H9 (cell line): ENCODE data around the gene WDR54. TPM values are rescaled to one million over a fixed set of nuclear protein-coding genes. Genes with fewer than 3 reads are reported as not detected.

ENCODE experiments used
- DNase-seq: peaks from one replicate; pipeline ENCODE4 v3.0.0-alpha.2; 2017
- H2AFZ ChIP-seq: one replicate; pipeline ENCODE4 v1.6.1; 2013; ENCODE audit warnings: mild to moderate bottlenecking, low read length, control low read depth, moderate library complexity
- H2AK5ac ChIP-seq: 2 replicates; pipeline ENCODE4 v1.6.1; 2013; ENCODE audit warnings: low read length, control low read depth, mixed read lengths; ENCODE audit not compliant: insufficient read length
- H2BK120ac ChIP-seq: one replicate; pipeline ENCODE4 v1.6.1; 2013; ENCODE audit warnings: low read depth, mild to moderate bottlenecking, low read length, control low read depth, inconsistent platforms; ENCODE audit not compliant: poor library complexity, severe bottlenecking
- H2BK12ac ChIP-seq: 2 replicates; pipeline ENCODE4 v1.6.1; 2013; ENCODE audit warnings: low read length, control low read depth, mixed read lengths, low read depth; ENCODE audit not compliant: insufficient read length
- H2BK15ac ChIP-seq: 2 replicates; pipeline ENCODE4 v1.6.1; 2013; ENCODE audit warnings: low read depth, low read length, control low read depth
- H2BK20ac ChIP-seq: one replicate; pipeline ENCODE4 v1.6.1; 2013; ENCODE audit warnings: low read depth, mild to moderate bottlenecking, low read length, control low read depth, inconsistent platforms; ENCODE audit not compliant: poor library complexity, severe bottlenecking
- H2BK5ac ChIP-seq: 2 replicates; pipeline ENCODE4 v1.6.1; 2013; ENCODE audit warnings: low read length, control low read depth, mixed read lengths; ENCODE audit not compliant: insufficient read length
- H3K14ac ChIP-seq: 2 replicates; pipeline ENCODE4 v1.6.1; 2013; ENCODE audit warnings: low read length, control low read depth; ENCODE audit not compliant: insufficient read depth
- H3K18ac ChIP-seq: 2 replicates; pipeline ENCODE4 v1.6.1; 2013; ENCODE audit warnings: low read depth, mild to moderate bottlenecking, mixed read lengths, low read length, control low read depth; ENCODE audit not compliant: insufficient read length
- H3K23ac ChIP-seq: 2 replicates; pipeline ENCODE4 v1.6.1; 2013; ENCODE audit warnings: low read length, control low read depth, mixed read lengths, low read depth; ENCODE audit not compliant: insufficient read length
- H3K23me2 ChIP-seq: 2 replicates; pipeline ENCODE4 v1.6.1; 2013; ENCODE audit warnings: low read depth, mild to moderate bottlenecking, mixed read lengths, low read length, control low read depth; ENCODE audit not compliant: insufficient read length, poor library complexity, severe bottlenecking
- H3K27ac ChIP-seq: 2 replicates; pipeline ENCODE4 v1.5.1; 2013; ENCODE audit warnings: low read length, control low read depth, mixed read lengths, low read depth; ENCODE audit not compliant: insufficient read length
- H3K27me3 ChIP-seq: 2 replicates; pipeline ENCODE4 v1.6.1; 2013; ENCODE audit warnings: low read length, control low read depth, inconsistent platforms; ENCODE audit not compliant: insufficient read depth
- H3K4ac ChIP-seq: 2 replicates; pipeline ENCODE4 v1.6.1; 2013; ENCODE audit warnings: low read depth, mild to moderate bottlenecking, control low read depth, inconsistent platforms, low read length, moderate library complexity
- H3K4me1 ChIP-seq: 2 replicates; pipeline ENCODE4 v1.6.1; 2013; ENCODE audit warnings: low read length, control low read depth, inconsistent platforms; ENCODE audit not compliant: insufficient read depth
- H3K4me2 ChIP-seq: 2 replicates; pipeline ENCODE4 v1.6.1; 2013; ENCODE audit warnings: low read length, control low read depth, mixed read lengths; ENCODE audit not compliant: insufficient read length, insufficient read depth
- H3K56ac ChIP-seq: 2 replicates; pipeline ENCODE4 v1.6.1; 2013; ENCODE audit warnings: low read depth, mild to moderate bottlenecking, mixed read lengths, low read length, control low read depth; ENCODE audit not compliant: insufficient read length
- H3K79me1 ChIP-seq: 2 replicates; pipeline ENCODE4 v1.6.1; 2013; ENCODE audit warnings: low read depth, mild to moderate bottlenecking, moderate library complexity, low read length, control low read depth, inconsistent platforms; ENCODE audit not compliant: insufficient read depth, poor library complexity, severe bottlenecking
- H3K79me2 ChIP-seq: 2 replicates; pipeline ENCODE4 v1.6.1; 2013; ENCODE audit warnings: low read length, control low read depth, inconsistent platforms; ENCODE audit not compliant: insufficient read depth
- H3K9ac ChIP-seq: 2 replicates; pipeline ENCODE4 v1.6.1; 2013; ENCODE audit warnings: low read length, control low read depth, mixed read lengths; ENCODE audit not compliant: insufficient read length; ENCODE audit errors: extremely low read depth
- H3K9me3 ChIP-seq: one replicate; pipeline ENCODE4 v1.6.1; 2013; ENCODE audit warnings: low read depth, low read length, inconsistent platforms; ENCODE audit not compliant: control insufficient read depth
- H3T11ph ChIP-seq: one replicate; pipeline ENCODE4 v1.6.1; 2013; ENCODE audit warnings: mild to moderate bottlenecking, low read length, control low read depth, inconsistent platforms
- H4K20me1 ChIP-seq: one replicate; pipeline ENCODE4 v1.6.1; 2013; ENCODE audit not compliant: control insufficient read depth, insufficient read length, insufficient read depth
- H4K5ac ChIP-seq: 2 replicates; pipeline ENCODE4 v1.6.1; 2013; ENCODE audit warnings: low read depth, mild to moderate bottlenecking, mixed read lengths, low read length, control low read depth; ENCODE audit not compliant: insufficient read length
- H4K8ac ChIP-seq: replicated peaks from 2 replicates; pipeline ENCODE4 v1.6.1; 2013; ENCODE audit warnings: low read length, control low read depth, mixed read lengths, low read depth; ENCODE audit not compliant: insufficient read length
- H4K91ac ChIP-seq: 2 replicates; pipeline ENCODE4 v1.6.1; 2013; ENCODE audit warnings: low read depth, mild to moderate bottlenecking, moderate library complexity, mixed read lengths, low read length, control low read depth; ENCODE audit not compliant: insufficient read length
- H3K27ac Mint-ChIP-seq, 3 experiments: 2 replicates in 2 of 3; 3 replicates in 1 of 3; pipeline ENCODE4 v1.8.0; 2020 to 2021; ENCODE audit warnings: mixed read lengths in 3 of 3, mild to moderate bottlenecking in 1 of 3, moderate library complexity in 1 of 3
- H3K27me3 Mint-ChIP-seq: 2 replicates; pipeline ENCODE4 v1.8.0; 2021; ENCODE audit warnings: low read depth, mild to moderate bottlenecking, moderate library complexity, mixed read lengths
- H3K36me3 Mint-ChIP-seq, 3 experiments: 2 replicates in 2 of 3; 3 replicates in 1 of 3; pipeline ENCODE4 v1.8.0; 2020 to 2021; ENCODE audit warnings: low read depth in 3 of 3, mixed read lengths in 3 of 3; ENCODE audit not compliant: insufficient read depth in 1 of 3
- H3K4me1 Mint-ChIP-seq, 2 experiments: 2 replicates each; pipeline ENCODE4 v1.8.0; 2020; ENCODE audit warnings: mixed read lengths in 2 of 2
- H3K4me3 Mint-ChIP-seq, 2 experiments: 2 replicates in 1 of 2; 3 replicates in 1 of 2; pipeline ENCODE4 v1.8.0; 2020 to 2021; ENCODE audit warnings: mild to moderate bottlenecking in 2 of 2, mixed read lengths in 2 of 2, moderate library complexity in 1 of 2
- H3K9me3 Mint-ChIP-seq, 2 experiments: 2 replicates in 1 of 2; 3 replicates in 1 of 2; pipeline ENCODE4 v1.8.0; 2020; ENCODE audit warnings: mild to moderate bottlenecking in 2 of 2, mixed read lengths in 2 of 2, moderate library complexity in 1 of 2
- total RNA-seq: library from RNA; stranded (reverse); gene quantifications from 2 replicates; pipeline ENCODE4 v1.2.1, GENCODE V29; 2021
- TF ChIP-seq, protein P1 (sequence below): fragments of 200-600 bp; sonication (generic); conservative IDR thresholded peaks from 3 replicates; pipeline ENCODE4 v1.8.0; 2021; ENCODE audit warnings: antibody characterized with exemption, mild to moderate bottlenecking

WDR54 gene
- total RNA-seq, 1 experiment from 2014 or later = 66.4 TPM

DNA sequence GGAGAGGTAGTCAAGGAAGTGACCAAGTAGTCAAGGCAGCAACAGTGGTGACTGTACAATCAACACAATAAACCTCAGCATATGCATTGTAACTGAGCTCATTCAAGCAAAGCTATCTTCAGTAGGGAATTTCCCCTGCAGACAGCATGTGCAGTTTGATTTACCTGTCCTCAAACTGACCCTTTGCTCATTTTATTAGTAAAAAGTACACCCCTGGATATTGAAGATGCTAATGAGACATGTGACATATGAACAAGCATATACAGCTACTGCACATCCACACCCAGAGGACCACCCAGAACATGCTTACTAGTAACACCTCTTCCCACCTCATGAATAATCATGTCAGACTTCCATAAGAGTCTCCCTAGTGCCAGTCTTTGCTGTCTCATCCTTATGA lies 15.5 kb upstream of the WDR54 start:
- Histone ChIP-seq H3T11ph (no peak overlapping the region), H2AK5ac (no peak overlapping the region), H3K27me3 (no peaks in the 10 kb centered on the region), H2BK120ac (no peak overlapping the region), H3K9me3 (no peaks in the 10 kb centered on the region), H2BK20ac (no peak overlapping the region), H2BK5ac (no peak overlapping the region), H3K79me2 (no peaks in the 10 kb centered on the region), H3K9ac (no peak overlapping the region), H3K23me2 (no peaks in the 10 kb centered on the region), H3K4ac (no peak overlapping the region), H3K4me2 (no peak overlapping the region), H2BK12ac (no peak overlapping the region), H3K56ac (no peak overlapping the region), H4K20me1 (no peaks in the 10 kb centered on the region), H3K23ac (no peak overlapping the region), H2AFZ (no peak overlapping the region), H3K4me1 (no peaks in the 10 kb centered on the region), H3K18ac (no peak overlapping the region), H4K5ac (no peak overlapping the region), H3K27ac (no peak overlapping the region), H2BK15ac (no peak overlapping the region), H4K8ac (no peak overlapping the region), H3K79me1 (no peaks in the 10 kb centered on the region), H4K91ac (no peak overlapping the region), H3K14ac (no peak overlapping the region)
- H3K27ac Mint-ChIP-seq = no peak overlapping the region
- TF ChIP-seq, protein P1, sequence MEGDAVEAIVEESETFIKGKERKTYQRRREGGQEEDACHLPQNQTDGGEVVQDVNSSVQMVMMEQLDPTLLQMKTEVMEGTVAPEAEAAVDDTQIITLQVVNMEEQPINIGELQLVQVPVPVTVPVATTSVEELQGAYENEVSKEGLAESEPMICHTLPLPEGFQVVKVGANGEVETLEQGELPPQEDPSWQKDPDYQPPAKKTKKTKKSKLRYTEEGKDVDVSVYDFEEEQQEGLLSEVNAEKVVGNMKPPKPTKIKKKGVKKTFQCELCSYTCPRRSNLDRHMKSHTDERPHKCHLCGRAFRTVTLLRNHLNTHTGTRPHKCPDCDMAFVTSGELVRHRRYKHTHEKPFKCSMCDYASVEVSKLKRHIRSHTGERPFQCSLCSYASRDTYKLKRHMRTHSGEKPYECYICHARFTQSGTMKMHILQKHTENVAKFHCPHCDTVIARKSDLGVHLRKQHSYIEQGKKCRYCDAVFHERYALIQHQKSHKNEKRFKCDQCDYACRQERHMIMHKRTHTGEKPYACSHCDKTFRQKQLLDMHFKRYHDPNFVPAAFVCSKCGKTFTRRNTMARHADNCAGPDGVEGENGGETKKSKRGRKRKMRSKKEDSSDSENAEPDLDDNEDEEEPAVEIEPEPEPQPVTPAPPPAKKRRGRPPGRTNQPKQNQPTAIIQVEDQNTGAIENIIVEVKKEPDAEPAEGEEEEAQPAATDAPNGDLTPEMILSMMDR = no peak
- H3K36me3 Mint-ChIP-seq = no peaks in the 10 kb centered on the region
- H3K4me1 Mint-ChIP-seq = no peaks in the 10 kb centered on the region
- no peak overlapping the region for H3K4me3 Mint-ChIP-seq
- peaks cover 17% of the 10 kb centered on the region for H3K27me3 Mint-ChIP-seq
- no peak for DNase-seq
- H3K9me3 Mint-ChIP-seq = no peaks in the 10 kb centered on the region
